Spleen (tissue), 7 donors: ENCODE data around the gene ERN2.

Source experiments
- CTCF ChIP-seq, 11 experiments: fragments of 200-600 bp in 7 of 11; fragments of 450-650 bp in 4 of 11; sonication (generic) in 4 of 11; IDR thresholded peaks in 8 of 11; conservative IDR thresholded peaks in 3 of 11; 1 replicate in 7 of 11; 2 replicates in 4 of 11; pipeline versions ENCODE4 v1.4.0 to v1.8.0; 2016 to 2021; ENCODE audit warnings: antibody characterized with exemption in 11 of 11, inconsistent platforms in 4 of 11, mild to moderate bottlenecking in 1 of 11
- POLR2A ChIP-seq, 3 donors: fragments of 450-650 bp; IDR thresholded peaks; one replicate each; pipeline ENCODE4 v1.5.1; 2017; ENCODE audit warnings: antibody characterized with exemption in 3 of 3, mild to moderate bottlenecking in 1 of 3
- POLR2AphosphoS5 ChIP-seq, 3 donors: sonication (generic); formaldehyde crosslinking; IDR thresholded peaks; one replicate each; pipeline ENCODE4 v1.5.1; 2017; ENCODE audit warnings: antibody characterized with exemption in 3 of 3
- donor health status: DM: no; HTN: no; CAD: no; lungs with moderate emphysema.
- donor health status: DM: no; HTN: no; CAD: no.
- donor health status: DM: no; HTN: no; CAD: no.

- no peak for TF ChIP-seq POLR2AphosphoS5 (IDR thresholded peaks at IDR 0.05)
- TF ChIP-seq POLR2A (IDR thresholded peaks at IDR 0.05), result no peak
- TF ChIP-seq CTCF (IDR thresholded peaks at IDR 0.05 in 8 of 11, conservative IDR thresholded peaks at IDR 0.05 in 3 of 11), result no peak
Measured at GRCh38 chr16:23687034-23687808, 25.8 kb downstream of the ERN2 start.
